Ovary (tissue), 9 donors: ENCODE data around the gene BARD1. TPM values are rescaled to one million over a fixed set of nuclear protein-coding genes. Genes with fewer than 3 reads are reported as not detected.

Source experiments
- DNase-seq, 5 donors: peaks; one replicate each; pipeline ENCODE4 v3.0.0-alpha.2; 2019 to 2020
- H3K27ac ChIP-seq, 2 donors: fragments of 200-600 bp; one replicate each; pipeline versions ENCODE4 v1.5.1 to v1.8.0; 2019 to 2022
- H3K27me3 ChIP-seq: fragments of 200-600 bp; one replicate; pipeline ENCODE4 v1.8.0; 2022
- H3K36me3 ChIP-seq: fragments of 200-600 bp; sonication (generic); one replicate; pipeline ENCODE4 v1.5.1; 2019
- H3K4me1 ChIP-seq: one replicate; pipeline ENCODE4 v1.8.1; 2013; ENCODE audit warnings: mild to moderate bottlenecking, moderate library complexity; ENCODE audit not compliant: insufficient read depth
- H3K4me3 ChIP-seq: fragments of 200-600 bp; sonication (generic); one replicate; pipeline ENCODE4 v1.5.1; 2017
- H3K9me3 ChIP-seq, 2 donors: fragments of 200-600 bp in 1 of 2; sonication (generic) in 1 of 2; one replicate each; pipeline versions ENCODE4 v1.5.1 to v1.8.1; 2013 to 2019; ENCODE audit warnings: mild to moderate bottlenecking in 1 of 2, moderate library complexity in 1 of 2
- EP300 ChIP-seq: sonication (generic); formaldehyde crosslinking; IDR thresholded peaks from one replicate; pipeline ENCODE4 v1.6.1; 2017; ENCODE audit warnings: antibody characterized with exemption
- POLR2A ChIP-seq: fragments of 450-650 bp; IDR thresholded peaks from one replicate; pipeline ENCODE4 v1.6.1; 2017; ENCODE audit warnings: antibody characterized with exemption, mild to moderate bottlenecking, moderate library complexity
- WGBS, 3 donors: extraction: QIAGEN DNeasy Blood & Tissue Kit in 1 of 3; methylation state at CpG; one replicate each; pipeline versions ENCODE4 v1.1.5 to v1.1.7; 2013 to 2017; 5-methylcytosine and 5-hydroxymethylcytosine counted together
- intact Hi-C, 4 donors: fragments of 100-400 bp; cut with DNase I; formaldehyde crosslinking; loops; one replicate each; pipeline versions ENCODE4 v1.11.0 to v1.15.1; 2022 to 2023
- polyA plus RNA-seq, 2 donors: library from polyadenylated mRNA; stranded (reverse); fragments of 200-250 nt in 1 of 2; fragments of 350-450 nt in 1 of 2; fragmentation: Illumina TruSeq in 1 of 2; extraction: RNeasy Lipid Tissue Mini Kit (QIAGEN cat#74804) in 1 of 2; gene quantifications; one replicate each; pipeline ENCODE4 v1.2.3, GENCODE V29; 2013 to 2014
- total RNA-seq, 7 donors: library from RNA; depleted of rRNA in 2 of 7; stranded (reverse); fragments of >200 nt in 2 of 7; fragmentation: NEBNext Ultra II Directional in 3 of 7; extraction: Animal tissue kit (Norgen Biotek cat#: 25700) in 3 of 7; gene quantifications; one replicate each; pipeline versions ENCODE4 v1.1.0 to v1.2.4, GENCODE V29; 2016 to 2023
- TF ChIP-seq, protein P1 (sequence below), 3 donors: fragments of 450-650 bp in 2 of 3; fragments of 200-600 bp in 1 of 3; IDR thresholded peaks; one replicate each; pipeline versions ENCODE4 v1.5.1 to v1.8.0; 2016 to 2022; ENCODE audit warnings: antibody characterized with exemption in 3 of 3, mild to moderate bottlenecking in 1 of 3
- donor health status: DM: no; HTN: no; CAD: no; lungs with moderate emphysema.
- donor health status: DM: no; HTN: no; CAD: no.
- donor health status: Bipolar disorder and iron deficiency.
- donor health status: DM: yes; HTN: yes; CAD: no.
- donor health status: DM: no; HTN: no; CAD: no.
- donor health status: DM: yes; HTN: yes; CAD: no.

BARD1 gene
- total and polyA plus RNA-seq, 9 donors, result 2.4 to 30.4 (median 11.0) TPM

DNA sequence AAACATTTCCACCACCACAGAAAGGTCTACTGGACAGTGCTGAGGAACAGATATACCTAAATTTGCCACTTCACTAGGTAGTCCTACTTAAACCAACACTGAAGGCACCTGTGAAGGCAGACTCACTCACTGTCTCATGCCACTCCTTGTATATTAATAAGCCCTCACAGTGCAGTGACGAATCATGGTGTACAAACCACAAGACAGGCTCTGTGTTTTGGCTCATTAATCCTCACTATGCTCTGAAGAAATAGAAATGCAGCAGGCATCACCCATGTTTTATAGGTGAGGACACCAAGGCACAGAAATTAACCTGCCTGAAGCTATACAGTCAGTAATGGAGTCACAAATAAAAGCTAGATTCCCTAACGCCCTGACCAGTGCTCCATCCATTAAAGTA lies 44.3 kb downstream of the BARD1 start:
- Histone ChIP-seq H3K36me3 (no peaks in the 10 kb centered on the region), H3K27ac (no peak overlapping the region), H3K4me3 (no peak overlapping the region), H3K4me1 (no peaks in the 10 kb centered on the region), H3K27me3 (no peaks in the 10 kb centered on the region), H3K9me3 (no peaks in the 10 kb centered on the region)
- intact Hi-C loops, result no loop called here
- WGBS, 3 donors, result 90 to 98% (median 94%) methylated on average over 2 of the region's 2 CpGs
- DNase-seq, result no peak
- TF ChIP-seq, protein P1, sequence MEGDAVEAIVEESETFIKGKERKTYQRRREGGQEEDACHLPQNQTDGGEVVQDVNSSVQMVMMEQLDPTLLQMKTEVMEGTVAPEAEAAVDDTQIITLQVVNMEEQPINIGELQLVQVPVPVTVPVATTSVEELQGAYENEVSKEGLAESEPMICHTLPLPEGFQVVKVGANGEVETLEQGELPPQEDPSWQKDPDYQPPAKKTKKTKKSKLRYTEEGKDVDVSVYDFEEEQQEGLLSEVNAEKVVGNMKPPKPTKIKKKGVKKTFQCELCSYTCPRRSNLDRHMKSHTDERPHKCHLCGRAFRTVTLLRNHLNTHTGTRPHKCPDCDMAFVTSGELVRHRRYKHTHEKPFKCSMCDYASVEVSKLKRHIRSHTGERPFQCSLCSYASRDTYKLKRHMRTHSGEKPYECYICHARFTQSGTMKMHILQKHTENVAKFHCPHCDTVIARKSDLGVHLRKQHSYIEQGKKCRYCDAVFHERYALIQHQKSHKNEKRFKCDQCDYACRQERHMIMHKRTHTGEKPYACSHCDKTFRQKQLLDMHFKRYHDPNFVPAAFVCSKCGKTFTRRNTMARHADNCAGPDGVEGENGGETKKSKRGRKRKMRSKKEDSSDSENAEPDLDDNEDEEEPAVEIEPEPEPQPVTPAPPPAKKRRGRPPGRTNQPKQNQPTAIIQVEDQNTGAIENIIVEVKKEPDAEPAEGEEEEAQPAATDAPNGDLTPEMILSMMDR (IDR thresholded peaks at IDR 0.05), result no peak
- no peak for TF ChIP-seq EP300
- TF ChIP-seq POLR2A, result no peak

DNA sequence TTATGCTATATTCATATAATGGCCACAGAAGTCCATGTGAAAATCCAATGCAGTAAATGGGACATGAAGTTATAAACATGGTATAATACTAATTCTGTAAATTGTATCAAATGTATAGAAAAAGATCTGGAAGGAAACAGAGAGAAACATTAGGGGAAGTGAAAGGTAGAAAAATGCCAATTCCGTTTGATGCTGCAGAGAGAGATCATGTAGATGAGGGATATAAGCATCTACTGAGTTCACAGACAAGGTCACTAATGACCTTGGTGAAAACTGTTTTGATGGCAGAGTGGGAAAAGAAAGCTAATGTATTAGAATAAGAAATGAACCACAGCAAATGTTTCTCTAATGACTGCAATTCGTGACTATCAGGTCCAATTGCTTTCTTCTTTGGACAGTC lies 56.0 kb downstream of the BARD1 start:
- WGBS, 3 donors, result 65 to 72% (median 71%) methylated on average over 2 of the region's 2 CpGs
- H3K36me3 ChIP-seq, result no peaks in the 10 kb centered on the region
- H3K4me3 ChIP-seq, result no peak overlapping the region
- no peaks in the 10 kb centered on the region for H3K9me3 ChIP-seq
- no peak for DNase-seq
- H3K4me1 ChIP-seq, result no peaks in the 10 kb centered on the region
- no peak overlapping the region for H3K27ac ChIP-seq
- no peaks in the 10 kb centered on the region for H3K27me3 ChIP-seq
- TF ChIP-seq, protein P1 (IDR thresholded peaks at IDR 0.05), result no peak
- TF ChIP-seq EP300, result no peak
- no peak for TF ChIP-seq POLR2A
- intact Hi-C loops, result no loop called here

DNA sequence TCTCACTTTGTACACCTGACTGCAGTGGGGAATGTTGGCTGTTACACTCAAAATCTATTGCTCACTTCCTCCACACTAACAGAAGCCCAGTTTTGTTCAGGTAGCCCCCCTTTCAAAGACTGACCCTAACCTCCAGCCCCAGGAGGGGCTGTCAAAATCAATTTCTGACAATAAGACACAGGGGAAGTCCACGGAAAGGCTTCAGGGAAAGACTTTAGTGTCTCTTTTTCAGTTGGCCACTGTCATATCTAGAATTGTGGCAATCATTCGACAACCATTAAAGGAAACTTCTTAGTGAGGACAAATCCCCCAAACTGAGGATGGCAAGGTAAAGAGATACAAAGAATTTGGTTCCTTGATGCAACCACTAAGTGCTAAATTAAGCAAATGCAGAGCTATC lies 59.0 kb downstream of the BARD1 start:
- TF ChIP-seq, protein P1 (IDR thresholded peaks at IDR 0.05), result no peak
- TF ChIP-seq POLR2A, result no peak
- no peak for TF ChIP-seq EP300
- no peaks in the 10 kb centered on the region for H3K9me3 ChIP-seq
- H3K36me3 ChIP-seq, result no peaks in the 10 kb centered on the region
- intact Hi-C loops, result no loop called here
- no peak overlapping the region for H3K4me3 ChIP-seq
- H3K27me3 ChIP-seq, result no peaks in the 10 kb centered on the region
- DNase-seq, result no peak
- WGBS, 3 donors, result 92 to 100% (median 95%) methylated on average over 2 of the region's 2 CpGs
- H3K27ac ChIP-seq, result no peak overlapping the region
- no peaks in the 10 kb centered on the region for H3K4me1 ChIP-seq

DNA sequence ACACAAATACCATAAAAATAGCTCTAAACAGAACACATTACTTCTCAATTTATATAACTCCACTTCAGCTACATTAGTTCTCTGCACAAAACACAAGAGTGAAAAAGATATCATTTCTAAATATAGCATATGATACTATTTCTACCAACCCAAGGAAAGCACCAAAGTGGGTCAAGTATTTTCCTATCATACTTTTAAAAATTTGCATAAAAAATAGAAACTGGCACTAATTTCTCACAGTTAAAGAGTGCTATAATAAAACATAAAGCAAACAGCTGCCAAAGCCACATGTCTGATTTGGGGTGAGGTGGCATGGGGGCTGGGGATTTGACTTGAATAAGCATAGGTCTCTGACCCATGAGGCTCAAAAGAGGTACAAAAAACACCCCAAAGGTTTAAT lies 61.5 kb downstream of the BARD1 start:
- H3K36me3 ChIP-seq, result no peaks in the 10 kb centered on the region
- H3K27ac ChIP-seq, result no peak overlapping the region
- intact Hi-C loops, result no loop called here

More for the DNA sequence above, 61.5 kb downstream of the BARD1 start:
- H3K9me3 ChIP-seq, result no peaks in the 10 kb centered on the region
- DNase-seq, result no peak
- no peak overlapping the region for H3K4me3 ChIP-seq
- no peaks in the 10 kb centered on the region for H3K27me3 ChIP-seq
- TF ChIP-seq POLR2A, result no peak
- no peak for TF ChIP-seq EP300
- TF ChIP-seq, protein P1 (IDR thresholded peaks at IDR 0.05), result no peak
- no peaks in the 10 kb centered on the region for H3K4me1 ChIP-seq
